Right lobe of liver (tissue), 4 donors: ENCODE results near the gene RCAN3.

Experiments
- CTCF ChIP-seq, 4 donors: fragments of 200-600 bp in 3 of 4; fragments of 450-650 bp in 1 of 4; IDR thresholded peaks; one replicate each; pipeline versions ENCODE4 v1.5.1 to v1.8.0; 2016 to 2022; ENCODE audit warnings: antibody characterized with exemption in 4 of 4, mild to moderate bottlenecking in 2 of 4
- POLR2A ChIP-seq: fragments of 450-650 bp; IDR thresholded peaks from one replicate; pipeline ENCODE4 v1.6.1; 2017; ENCODE audit warnings: antibody characterized with exemption, mild to moderate bottlenecking
- donor health status: DM: no; HTN: no; CAD: no.
- donor health status: DM: no; HTN: no; CAD: no.
- donor health status: DM: no; HTN: yes; CAD: no.

DNA sequence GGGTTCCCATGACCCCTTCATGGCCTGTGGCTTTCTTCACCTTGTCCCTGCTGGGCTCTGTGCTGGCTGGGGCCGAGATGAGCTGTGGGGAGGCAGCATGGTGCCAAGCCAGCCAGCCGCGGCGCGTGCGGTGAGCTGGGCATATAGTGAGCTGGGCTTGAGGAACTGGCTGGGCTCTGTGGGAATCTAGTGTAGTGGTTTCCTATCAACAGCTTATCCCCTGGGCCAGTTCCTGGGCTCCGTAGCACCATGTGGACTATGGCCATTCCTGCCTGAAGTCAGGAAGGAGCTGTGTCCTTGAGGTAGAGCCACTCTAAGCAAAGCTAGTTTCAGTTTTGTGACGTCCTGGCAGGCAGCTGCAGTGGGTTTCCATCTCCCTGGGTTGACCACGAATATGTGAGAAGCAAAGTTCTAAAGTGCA, 55.1 kb downstream of the RCAN3 start:
- TF ChIP-seq CTCF (IDR thresholded peaks at IDR 0.05) (no peak), POLR2A (no peak)
